Iris pigment epithelial cell (primary cell): ENCODE data around the gene GLIS1.

Experiments
- DNase-seq: peaks from one replicate; pipeline ENCODE4 v3.0.0-alpha.2; 2011; ENCODE audit warnings: low read depth

The GLIS1 gene

GRCh38 chr1:53508991-53509666 is 229.8 kb downstream of the GLIS1 start:
- peak; percentile 41 for DNase-seq

DNA sequence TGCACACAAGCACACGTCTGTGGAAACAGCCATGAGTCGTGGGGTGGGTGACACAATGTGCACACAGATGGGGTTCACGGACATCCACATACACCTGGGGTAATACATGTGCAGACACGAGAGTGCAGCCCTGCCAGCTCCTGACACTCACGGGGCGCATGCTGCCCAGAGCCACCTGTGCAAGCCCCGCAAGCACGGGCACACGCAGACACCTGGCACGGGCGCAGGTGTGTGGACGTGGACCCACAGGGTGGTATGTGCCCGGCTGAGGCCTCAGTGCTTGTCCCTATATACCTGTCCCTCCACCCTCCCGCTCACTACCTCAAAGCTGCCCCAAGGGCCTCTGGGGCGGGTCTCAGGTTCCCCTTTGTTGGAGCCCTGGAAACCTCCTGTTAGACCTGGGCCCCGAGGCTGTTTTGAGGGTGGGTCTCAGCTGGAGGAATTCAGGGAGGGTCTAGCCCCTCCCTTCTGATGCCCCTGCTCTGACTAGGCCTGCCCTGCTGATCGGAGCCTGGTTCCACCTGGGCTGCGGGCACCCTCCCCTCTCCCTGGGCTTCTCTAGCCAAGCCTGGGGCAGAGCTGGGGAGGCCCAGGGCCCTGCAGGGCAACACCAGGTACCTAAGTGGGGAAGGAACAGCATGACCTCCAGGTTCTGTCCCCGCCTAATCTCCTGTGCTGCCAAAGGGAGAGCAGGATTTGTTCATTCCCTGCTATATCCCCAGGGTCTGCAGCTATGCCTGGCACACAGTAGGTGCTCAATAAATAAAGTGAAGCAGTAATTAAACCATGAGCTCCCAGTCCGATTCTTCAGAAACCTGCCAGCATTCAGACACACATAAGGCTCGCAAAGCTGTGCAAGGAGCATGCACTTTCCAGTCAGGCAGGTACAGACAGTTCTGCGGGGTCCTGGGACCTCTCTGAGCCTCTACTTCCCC is 230.6 kb downstream of the GLIS1 start:
- no peak for DNase-seq

DNA sequence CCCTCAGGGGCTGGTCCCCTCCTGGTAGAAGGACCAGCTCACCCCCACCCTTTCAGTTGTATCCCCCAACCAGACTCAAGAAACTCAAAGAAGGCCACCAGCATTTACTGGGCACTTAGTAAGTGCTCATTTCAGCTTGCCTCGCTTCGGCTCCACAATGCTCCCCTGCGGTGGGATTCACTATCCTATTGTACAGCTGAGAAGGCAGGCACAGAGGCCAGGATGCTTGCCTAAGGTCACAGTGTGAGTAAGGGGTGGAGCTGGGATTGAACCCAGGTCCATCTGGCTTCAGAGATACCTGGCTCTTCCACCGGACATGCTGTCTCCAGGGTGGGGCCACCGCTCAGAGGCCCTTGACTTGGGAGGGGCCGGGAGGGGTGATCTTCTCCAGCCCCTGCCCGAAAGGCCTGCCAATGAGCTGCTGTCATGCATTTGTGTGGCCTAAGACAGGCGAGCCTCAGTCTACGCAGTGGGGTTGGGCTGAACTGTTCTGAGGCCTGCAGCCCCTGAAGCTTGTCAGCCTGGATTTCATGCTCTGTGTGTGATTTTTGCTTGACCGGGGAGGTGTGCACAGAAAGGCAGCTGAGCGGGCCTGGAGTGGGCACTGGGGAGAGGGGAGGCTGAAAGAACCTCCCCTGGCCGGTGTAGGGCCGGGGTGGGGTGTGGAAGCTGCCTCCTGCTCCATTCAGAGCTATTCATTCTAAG is 231.7 kb downstream of the GLIS1 start:
- DNase-seq: no peak

DNA sequence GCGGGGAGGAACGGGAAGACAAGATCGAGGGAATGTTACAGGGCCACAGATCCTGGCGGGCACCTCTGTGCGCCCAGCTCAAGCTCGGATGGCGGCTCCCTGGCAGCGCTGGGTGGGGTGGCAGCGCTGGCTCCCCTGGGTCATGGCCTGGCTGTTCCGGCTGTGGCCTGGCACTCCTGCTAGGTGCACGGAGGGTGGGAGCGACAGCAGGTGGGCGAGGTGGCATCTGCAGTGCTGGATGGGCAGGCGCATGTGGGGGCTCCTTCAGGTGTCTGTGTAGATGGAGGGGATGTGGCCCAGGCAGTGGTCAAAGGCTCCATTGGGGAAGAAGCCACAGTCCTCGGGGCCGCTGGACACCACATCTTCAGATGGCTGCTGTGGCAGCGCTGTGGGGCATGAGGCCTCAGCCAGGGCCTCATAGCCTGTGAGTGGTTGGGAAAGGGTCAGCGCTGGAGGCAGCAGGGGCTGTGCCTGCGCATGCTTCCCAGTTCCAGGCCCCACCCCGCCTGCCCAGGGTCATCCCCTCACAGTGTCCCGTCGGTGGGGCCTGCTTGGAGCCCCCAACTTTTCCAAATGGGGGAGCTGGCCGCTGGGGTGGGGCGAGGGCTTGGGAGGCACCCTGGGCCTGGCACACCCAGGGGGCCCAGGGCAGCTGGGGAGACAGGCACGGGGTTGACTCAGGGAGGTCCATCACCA is 232.5 kb downstream of the GLIS1 start:
- DNase-seq: no peak

- DNase-seq: no peak
These were observed 233.1 kb downstream of the GLIS1 start for GRCh38 chr1:53505891-53506290.

DNA sequence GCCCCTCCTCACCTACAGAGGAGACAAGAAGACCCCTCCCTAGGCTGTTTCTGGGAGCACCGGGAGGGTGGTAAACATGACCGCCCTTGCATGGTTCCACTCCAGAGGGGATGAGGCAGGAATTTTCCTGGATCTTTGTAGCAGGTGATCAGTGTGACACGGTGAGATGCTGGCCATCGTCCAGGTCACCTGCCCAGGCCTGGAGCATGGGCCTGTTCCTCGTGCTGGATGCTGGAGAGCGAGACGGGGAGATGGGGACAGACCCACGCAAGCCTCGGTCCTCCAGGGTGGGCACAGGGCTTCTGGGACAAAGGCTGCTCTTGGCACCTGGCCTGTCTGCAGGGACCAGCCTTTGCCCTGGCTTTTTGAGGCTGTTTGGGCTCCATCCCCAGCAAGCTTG is 233.6 kb downstream of the GLIS1 start:
- DNase-seq: no peak

- DNase-seq: no peak
These were observed 234.1 kb downstream of the GLIS1 start for GRCh38 chr1:53504901-53505300.

GRCh38 chr1:53503433-53504217 is 235.3 kb downstream of the GLIS1 start:
- DNase-seq: no peak

DNA sequence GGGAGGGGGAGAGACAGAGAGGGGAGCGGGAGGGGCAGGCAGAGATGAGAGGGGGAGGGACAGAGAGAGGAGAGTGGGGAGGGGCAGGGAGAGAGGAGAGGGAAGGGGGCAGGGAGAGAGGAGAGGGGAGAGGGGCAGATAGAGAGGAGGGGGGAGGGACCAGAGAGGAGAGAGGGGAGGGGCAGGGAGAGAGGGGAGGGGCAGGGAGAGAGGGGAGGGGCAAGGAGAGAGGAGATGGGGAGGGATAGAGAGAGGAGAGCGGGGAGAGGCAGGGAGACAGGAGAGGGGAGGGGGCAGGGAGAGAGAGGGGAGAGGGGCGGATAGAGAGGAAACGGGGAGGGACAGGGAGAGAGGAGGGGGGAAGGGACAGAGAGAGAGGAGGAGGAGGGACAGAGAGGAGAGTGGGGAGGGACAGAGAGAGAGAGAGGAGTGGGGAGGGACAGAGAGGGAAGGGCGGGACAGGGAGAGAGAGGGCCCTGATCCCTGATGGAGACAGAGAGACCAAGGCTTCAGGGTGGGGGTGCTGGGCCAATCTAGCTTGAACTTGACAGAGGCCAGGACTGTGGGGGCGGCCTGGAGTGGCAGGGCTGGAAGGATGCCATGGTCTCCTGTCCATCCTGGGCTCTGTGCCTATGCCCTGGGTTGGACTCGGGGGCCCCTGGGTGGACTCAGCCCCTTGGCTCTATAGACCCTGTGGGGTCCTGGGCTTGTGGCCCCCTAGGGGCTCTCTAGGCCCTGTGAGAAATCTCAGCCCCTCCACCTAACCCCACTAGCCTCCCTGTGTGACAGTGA is 236.1 kb downstream of the GLIS1 start:
- DNase-seq: no peak

- no peak for DNase-seq
These were observed 237.6 kb downstream of the GLIS1 start for GRCh38 chr1:53501065-53502005.

- DNase-seq: no peak
These were observed 238.5 kb downstream of the GLIS1 start for GRCh38 chr1:53500204-53501064.

DNA sequence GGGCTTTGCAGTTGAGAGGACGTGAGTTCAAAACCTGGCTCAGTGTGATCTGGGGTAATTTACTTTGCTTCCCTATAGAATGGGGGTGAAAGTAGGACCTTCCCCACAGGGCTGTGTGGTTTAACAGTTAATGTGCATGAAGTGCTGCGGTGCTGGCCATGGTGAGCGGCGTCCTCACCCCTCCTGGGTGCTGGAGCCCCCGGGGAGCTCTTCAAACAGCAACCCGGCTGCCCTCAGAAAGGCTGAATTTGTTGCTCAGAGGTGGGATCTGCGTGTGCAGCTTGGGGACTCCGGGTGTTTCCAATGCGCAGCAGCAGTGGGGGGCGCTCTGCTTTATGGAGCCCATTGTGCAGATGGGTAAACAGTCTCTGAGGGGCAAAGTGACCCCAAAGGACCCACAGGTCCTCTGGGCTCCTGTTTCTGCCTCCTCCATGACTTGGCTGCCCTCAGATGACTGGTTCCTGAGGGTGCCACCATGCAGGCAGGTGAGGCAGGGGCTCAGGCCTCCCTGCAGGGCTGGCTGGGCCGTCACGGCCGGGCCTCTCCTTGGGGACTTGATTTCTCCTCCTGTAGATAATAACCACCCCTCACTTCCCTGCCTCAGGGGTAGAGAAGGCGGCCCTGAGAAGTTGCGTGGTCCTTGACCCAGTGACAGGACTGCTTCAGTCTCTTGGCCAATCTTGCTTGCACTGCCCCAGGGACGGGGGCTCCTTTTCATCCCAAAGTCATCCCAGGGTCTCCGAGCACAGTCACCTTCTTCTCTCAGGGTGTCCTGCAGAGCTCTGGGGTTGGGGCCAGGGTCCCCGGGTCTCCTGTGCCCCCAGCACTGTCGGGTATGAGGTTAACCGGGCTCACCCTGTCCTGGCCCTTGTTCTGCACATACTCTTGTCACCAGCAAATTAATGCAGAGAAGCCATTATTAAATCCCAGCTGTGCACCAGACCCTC is 239.4 kb downstream of the GLIS1 start:
- DNase-seq: no peak

DNA sequence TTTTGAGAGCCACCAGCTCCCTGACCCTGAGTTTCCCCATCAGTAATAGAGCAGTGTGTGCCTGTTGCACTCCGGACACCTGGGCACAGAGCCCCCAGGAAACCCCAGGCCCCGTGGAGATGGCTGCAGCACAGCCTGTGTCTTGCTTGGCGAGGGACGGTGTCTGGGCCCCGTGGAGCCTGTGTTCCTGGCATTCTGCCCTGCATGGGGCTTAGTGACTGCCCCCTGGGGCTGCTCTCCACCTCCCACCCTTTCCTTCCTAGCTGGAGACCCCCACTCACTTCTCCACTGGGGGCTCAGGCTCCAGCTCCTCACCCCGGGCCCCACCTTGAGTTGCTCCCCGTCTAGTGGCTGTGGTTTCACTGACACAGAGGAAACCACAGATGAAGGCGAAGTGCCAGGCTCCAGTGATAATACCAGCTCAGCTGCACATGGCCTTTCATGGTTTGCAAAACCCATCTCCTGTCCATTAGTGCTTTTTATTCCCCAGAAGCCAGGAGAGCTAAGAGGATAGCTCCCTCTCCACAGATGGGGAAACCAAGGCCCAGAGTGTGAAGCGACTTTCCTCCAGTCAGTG is 240.3 kb downstream of the GLIS1 start:
- DNase-seq: peak; percentile 43

DNA sequence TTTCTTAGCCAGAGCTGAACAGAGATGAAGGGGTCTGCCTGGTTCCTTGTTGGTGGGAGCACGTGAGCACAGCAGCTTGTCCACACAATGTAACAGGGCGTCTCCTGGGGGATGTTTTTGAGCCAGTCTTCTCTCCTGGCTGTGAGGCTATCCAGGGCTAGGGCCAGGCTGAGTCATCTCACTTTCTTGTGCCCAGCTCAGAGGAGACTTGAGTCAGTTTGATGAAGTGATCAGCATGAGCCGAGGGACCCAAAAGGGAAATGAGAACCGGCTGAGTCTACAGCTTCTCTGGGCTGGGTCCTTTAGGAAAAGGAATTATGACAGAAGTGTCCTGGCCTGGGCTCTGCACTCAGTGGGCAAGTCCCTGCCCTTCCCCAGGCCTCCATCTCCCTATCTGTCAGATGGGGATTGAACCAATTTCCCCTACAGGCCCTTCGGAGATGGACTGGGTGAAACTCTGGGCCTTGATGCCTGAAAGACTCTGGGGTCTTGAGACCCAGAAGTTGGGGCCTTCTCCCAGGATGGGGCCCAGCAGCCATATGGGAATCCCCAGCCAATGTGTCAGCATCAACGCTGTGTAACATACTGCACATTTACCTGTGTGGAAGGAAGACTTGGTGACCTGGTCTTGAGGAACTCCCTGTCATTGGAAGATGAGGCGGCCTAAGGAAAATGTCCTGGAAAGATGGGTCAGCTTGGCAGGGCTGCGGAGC is 243.2 kb downstream of the GLIS1 start:
- peak; percentile 11 for DNase-seq

DNA sequence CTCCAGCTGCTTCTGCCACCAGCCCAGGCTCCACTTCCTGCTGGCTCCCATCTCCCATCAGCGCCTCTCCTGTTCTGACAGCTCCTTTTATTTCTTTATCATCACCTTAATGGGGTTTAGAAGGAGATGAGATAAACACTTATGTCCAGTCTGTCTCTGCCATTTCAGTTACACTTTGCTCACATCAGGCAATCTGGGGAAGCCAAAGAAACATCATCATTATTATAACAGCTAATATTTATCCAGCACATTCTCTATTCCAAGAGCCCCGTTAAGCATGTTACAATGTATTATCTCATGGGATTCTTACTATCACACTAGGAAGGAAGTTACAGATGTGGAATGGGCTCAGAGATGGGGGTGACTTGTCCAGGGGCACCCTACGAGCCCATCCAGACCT is 248.6 kb downstream of the GLIS1 start:
- DNase-seq: no peak

GRCh38 chr1:53486395-53487026 is 252.5 kb downstream of the GLIS1 start:
- DNase-seq: no peak
